Natural killer cell (primary cell): Measurements from ENCODE around the gene NPR2. TPM values are rescaled to one million over a fixed set of nuclear protein-coding genes. Genes with fewer than 3 reads are reported as not detected.

Experiments used
- ATAC-seq, 3 donors: fragments of 150-1000 bp in 2 of 3; fragments of 200-7000 bp in 1 of 3; cut with Tn5 transposase; 1 replicate in 1 of 3; 2 replicates in 2 of 3; pipeline ENCODE4 v1.10.0; 2021; ENCODE audit warnings: mild to moderate bottlenecking in 2 of 3, moderate library complexity in 2 of 3
- DNase-seq, 2 donors: peaks; one replicate each; pipeline versions ENCODE4 v3.0.0 to v3.0.0-alpha.2; 2013 to 2021; ENCODE audit warnings: mixed read lengths in 1 of 2
- H3K27ac ChIP-seq: one replicate; pipeline ENCODE4 v1.5.1; 2013; ENCODE audit warnings: mild to moderate bottlenecking, low read length
- H3K27me3 ChIP-seq: one replicate; pipeline ENCODE4 v1.6.1; 2013; ENCODE audit warnings: low read length; ENCODE audit not compliant: control insufficient read depth, insufficient read depth
- H3K36me3 ChIP-seq: one replicate; pipeline ENCODE4 v1.6.1; 2013; ENCODE audit warnings: low read length; ENCODE audit not compliant: control insufficient read depth, insufficient read depth
- H3K4me1 ChIP-seq: one replicate; pipeline ENCODE4 v1.6.1; 2013; ENCODE audit warnings: low read length; ENCODE audit not compliant: control insufficient read depth, insufficient read depth
- H3K4me3 ChIP-seq: one replicate; pipeline ENCODE4 v1.5.1; 2013; ENCODE audit warnings: low read length
- H3K9me3 ChIP-seq: one replicate; pipeline ENCODE4 v1.6.1; 2013; ENCODE audit warnings: low read length; ENCODE audit not compliant: control insufficient read depth, insufficient read depth
- H3K27ac Mint-ChIP-seq, 2 donors: one replicate each; pipeline ENCODE4 v1.8.0; 2022; ENCODE audit warnings: mild to moderate bottlenecking in 2 of 2, mixed read lengths in 2 of 2, moderate library complexity in 1 of 2
- H3K27me3 Mint-ChIP-seq, 2 donors: one replicate each; pipeline ENCODE4 v1.8.0; 2022; ENCODE audit warnings: low read depth in 2 of 2, mixed read lengths in 2 of 2
- H3K36me3 Mint-ChIP-seq: one replicate; pipeline ENCODE4 v1.8.0; 2022; ENCODE audit warnings: mixed read lengths
- H3K4me1 Mint-ChIP-seq, 2 donors: one replicate each; pipeline ENCODE4 v1.8.0; 2022; ENCODE audit warnings: mixed read lengths in 2 of 2
- H3K4me3 Mint-ChIP-seq: one replicate; pipeline ENCODE4 v1.8.0; 2022; ENCODE audit warnings: mild to moderate bottlenecking, moderate library complexity, mixed read lengths
- H3K9me3 Mint-ChIP-seq, 2 donors: one replicate each; pipeline ENCODE4 v1.8.0; 2022; ENCODE audit warnings: mixed read lengths in 2 of 2
- WGBS: methylation state at CpG from one replicate; pipeline ENCODE4 v1.1.7; 2013; ENCODE audit warnings: missing lambda C conversion rate; ENCODE audit not compliant: insufficient coverage; 5-methylcytosine and 5-hydroxymethylcytosine counted together
- intact Hi-C: fragments of 100-400 bp; cut with micrococcal nuclease; formaldehyde crosslinking; loops from one replicate; pipeline ENCODE4 v1.14.2; 2022
- total RNA-seq, 4 donors: library from RNA; stranded (reverse); fragments of 120-200 nt in 1 of 4; gene quantifications; one replicate each; pipeline versions ENCODE4 v1.2.3 to v1.2.4, GENCODE V29; 2013 to 2022
- TF ChIP-seq, protein P1 (sequence below): fragments of 200-600 bp; IDR thresholded peaks from one replicate; pipeline ENCODE4 v1.8.0; 2022; ENCODE audit warnings: antibody characterized with exemption

The NPR2 gene
- total RNA-seq, 3 donors from 2014 or later (not counting 1 experiment from before 2014, with no cell fraction given) = 2.1 to 2.7 (median 2.4) TPM

DNA sequence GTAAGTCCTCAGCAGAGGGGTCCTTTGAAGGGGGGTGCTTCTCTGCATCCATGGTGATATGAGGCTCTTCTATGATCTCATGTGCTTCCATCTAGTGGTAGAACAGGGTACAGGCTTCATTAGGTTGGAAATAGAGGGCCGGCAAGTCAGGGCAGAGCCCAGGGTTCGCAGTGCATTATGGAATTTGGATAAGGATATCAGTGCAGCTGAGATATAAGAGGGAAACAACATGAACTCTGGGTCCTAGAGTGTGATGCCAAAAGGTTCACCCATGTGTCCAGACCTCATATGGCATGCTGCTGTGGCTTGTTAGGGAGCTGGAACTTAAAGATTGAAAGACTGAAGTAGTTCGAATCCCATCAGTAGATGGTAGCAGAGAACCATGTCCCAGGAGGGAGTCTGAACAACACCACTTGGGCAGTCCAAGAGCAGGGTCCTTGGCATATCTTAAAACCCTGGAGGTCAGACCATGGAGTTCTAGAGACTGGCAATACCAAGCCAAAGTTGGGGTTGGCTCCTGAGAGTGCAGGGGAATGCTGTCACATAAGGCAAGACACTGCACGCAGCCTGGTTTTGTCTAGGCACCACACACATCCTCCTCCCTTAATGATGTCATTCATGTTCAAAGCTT lies 34.8 kb downstream of the NPR2 start:
- no peaks in the 10 kb centered on the region for H3K36me3 Mint-ChIP-seq
- TF ChIP-seq, protein P1, sequence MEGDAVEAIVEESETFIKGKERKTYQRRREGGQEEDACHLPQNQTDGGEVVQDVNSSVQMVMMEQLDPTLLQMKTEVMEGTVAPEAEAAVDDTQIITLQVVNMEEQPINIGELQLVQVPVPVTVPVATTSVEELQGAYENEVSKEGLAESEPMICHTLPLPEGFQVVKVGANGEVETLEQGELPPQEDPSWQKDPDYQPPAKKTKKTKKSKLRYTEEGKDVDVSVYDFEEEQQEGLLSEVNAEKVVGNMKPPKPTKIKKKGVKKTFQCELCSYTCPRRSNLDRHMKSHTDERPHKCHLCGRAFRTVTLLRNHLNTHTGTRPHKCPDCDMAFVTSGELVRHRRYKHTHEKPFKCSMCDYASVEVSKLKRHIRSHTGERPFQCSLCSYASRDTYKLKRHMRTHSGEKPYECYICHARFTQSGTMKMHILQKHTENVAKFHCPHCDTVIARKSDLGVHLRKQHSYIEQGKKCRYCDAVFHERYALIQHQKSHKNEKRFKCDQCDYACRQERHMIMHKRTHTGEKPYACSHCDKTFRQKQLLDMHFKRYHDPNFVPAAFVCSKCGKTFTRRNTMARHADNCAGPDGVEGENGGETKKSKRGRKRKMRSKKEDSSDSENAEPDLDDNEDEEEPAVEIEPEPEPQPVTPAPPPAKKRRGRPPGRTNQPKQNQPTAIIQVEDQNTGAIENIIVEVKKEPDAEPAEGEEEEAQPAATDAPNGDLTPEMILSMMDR = peak; percentile 71
- no peak overlapping the region for H3K4me3 ChIP-seq
- no peak overlapping the region for H3K27ac ChIP-seq
- H3K4me1 Mint-ChIP-seq = peaks cover 27 to 33% of the 10 kb centered on the region in 2 donors
- no peaks in the 10 kb centered on the region for H3K9me3 Mint-ChIP-seq
- H3K4me3 Mint-ChIP-seq = peak overlapping the region; percentile 54
- 28% methylated on average over 4 of the region's 4 CpGs for WGBS
- peak in 1 of 2 donors; percentile 78 for DNase-seq
- H3K27me3 Mint-ChIP-seq = no peaks in the 10 kb centered on the region
- peak overlapping the region; percentile 9 to 12 for H3K27ac Mint-ChIP-seq
- H3K36me3 ChIP-seq = no peaks in the 10 kb centered on the region
- ATAC-seq = peak; percentile 36 to 49 (median 45)
- H3K9me3 ChIP-seq = no peaks in the 10 kb centered on the region
- no peaks in the 10 kb centered on the region for H3K27me3 ChIP-seq
- intact Hi-C loops = loop anchor here (1.0 to 5.0 kb wide), 4 partner anchors 11 to 224 kb away; partner anchors contain the start of gene HINT2
- peaks cover 15% of the 10 kb centered on the region for H3K4me1 ChIP-seq

- WGBS = 93% methylated on average over 2 of the region's 3 CpGs
- DNase-seq (no peak), ATAC-seq (no peak)
- Mint-ChIP-seq H3K27me3 (no peaks in the 10 kb centered on the region), H3K36me3 (no peaks in the 10 kb centered on the region), H3K27ac (peak overlapping the region in 1 of 2 donors; percentile 93), H3K4me1 (peaks cover 27 to 33% of the 10 kb centered on the region in 2 donors), H3K9me3 (no peaks in the 10 kb centered on the region), H3K4me3 (peak overlapping the region; percentile 67)
- H3K27ac ChIP-seq = no peak overlapping the region
- no peaks in the 10 kb centered on the region for H3K9me3 ChIP-seq
- TF ChIP-seq, protein P1 = no peak
- no peaks in the 10 kb centered on the region for H3K27me3 ChIP-seq
- intact Hi-C loops = loop anchor here (5.0 kb wide), 2 partner anchors 90 to 225 kb away; no protein-coding TSS in a partner anchor
- H3K36me3 ChIP-seq = no peaks in the 10 kb centered on the region
- no peak overlapping the region for H3K4me3 ChIP-seq
- peaks cover 15% of the 10 kb centered on the region for H3K4me1 ChIP-seq
These were observed 36.1 kb downstream of the NPR2 start for GRCh38 chr9:35827486-35827885.

DNA sequence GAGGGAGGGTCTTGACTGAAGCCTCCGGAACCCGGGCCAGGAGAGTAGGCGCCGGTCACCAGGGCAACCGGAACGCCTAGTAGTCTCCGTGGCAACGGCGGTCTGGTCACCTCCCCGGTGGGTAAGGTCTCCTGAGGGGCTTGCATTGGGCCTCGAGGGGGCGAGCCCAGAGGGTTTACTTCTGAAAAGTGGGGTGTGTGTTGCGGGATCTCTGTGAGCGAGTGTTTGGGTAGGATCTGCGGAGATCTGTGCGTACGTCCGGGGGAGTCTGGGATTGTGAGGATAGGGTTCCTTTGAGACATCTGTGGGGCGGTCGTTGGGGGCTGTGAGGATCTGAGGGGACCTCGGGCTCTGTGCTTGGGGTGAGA lies 37.3 kb downstream of the NPR2 start, which contains the start of gene FAM221B:
FAM221B (minus strand) TSS at position 17 of the 368 bp plus-strand sequence. CDS start 2,571 bp downstream, outside the sequence.
- Histone ChIP-seq H3K36me3 (no peaks in the 10 kb centered on the region), H3K9me3 (no peaks in the 10 kb centered on the region), H3K4me1 (peaks cover 21% of the 10 kb centered on the region), H3K4me3 (peak within 1 kb of the TSS; percentile 82), H3K27me3 (no peaks in the 10 kb centered on the region), H3K27ac (peak within 1 kb of the TSS; percentile 70)
- Mint-ChIP-seq H3K36me3 (no peaks in the 10 kb centered on the region), H3K9me3 (no peaks in the 10 kb centered on the region), H3K27me3 (no peaks in the 10 kb centered on the region), H3K27ac (peak within 1 kb of the TSS; percentile 92 to 93), H3K4me1 (peaks cover 27 to 38% of the 10 kb centered on the region in 2 donors), H3K4me3 (peak within 1 kb of the TSS; percentile 99)
- peak in 1 of 3 donors; percentile 14 for ATAC-seq
- no peak for DNase-seq
- TF ChIP-seq, protein P1 = no peak
- intact Hi-C loops = loop anchor here (5.0 kb wide), 2 partner anchors 91 to 226 kb away; no protein-coding TSS in a partner anchor
- 1% methylated on average over 21 of the region's 21 CpGs for WGBS
